WTC11 (cell line): ENCODE results near the gene SPOCK2. TPM values are rescaled to one million over a fixed set of nuclear protein-coding genes. Genes with fewer than 3 reads are reported as not detected.

Source experiments
- ATAC-seq: fragments of 200-7000 bp; cut with Tn5 transposase; 2 replicates; pipeline ENCODE4 v1.10.0; 2021; ENCODE audit warnings: mild to moderate bottlenecking, moderate library complexity
- CTCF ChIA-PET: fragments of 300-600 bp; sonication (Branson Sonifier 250); formaldehyde crosslinking; loops from one replicate; lab custom pipeline; 2021; ENCODE audit warnings: antibody characterized with exemption; lab: Charles Lee
- POLR2A ChIA-PET: fragments of 350-600 bp; sonication (Branson Sonifier 250); formaldehyde crosslinking; loops from one replicate; lab custom pipeline; 2021; ENCODE audit warnings: antibody characterized with exemption; lab: Charles Lee
- DNase-seq: peaks from one replicate; pipeline ENCODE4 v3.0.0; 2021; ENCODE audit warnings: low spot score
- H3K27ac Mint-ChIP-seq: 2 replicates; pipeline ENCODE4 v1.8.0; 2021; ENCODE audit warnings: mixed read lengths
- H3K27me3 Mint-ChIP-seq: 2 replicates; pipeline ENCODE4 v1.8.0; 2021; ENCODE audit warnings: low read depth, mild to moderate bottlenecking, moderate library complexity, mixed read lengths
- H3K36me3 Mint-ChIP-seq: 2 replicates; pipeline ENCODE4 v1.8.0; 2021; ENCODE audit warnings: mixed read lengths
- H3K4me1 Mint-ChIP-seq: 2 replicates; pipeline ENCODE4 v1.8.0; 2022; ENCODE audit warnings: mixed read lengths
- H3K4me3 Mint-ChIP-seq: 2 replicates; pipeline ENCODE4 v1.8.0; 2021; ENCODE audit warnings: mild to moderate bottlenecking, moderate library complexity, mixed read lengths
- H3K9me3 Mint-ChIP-seq: 2 replicates; pipeline ENCODE4 v1.8.0; 2021; ENCODE audit warnings: mixed read lengths
- ATF1 ChIP-seq: sonication (generic); formaldehyde crosslinking; IDR thresholded peaks from 2 replicates; pipeline ENCODE4 v1.8.1; 2023; ENCODE audit warnings: mild to moderate bottlenecking, moderate library complexity, missing genetic modification reagents
- CREB1 ChIP-seq: sonication (generic); formaldehyde crosslinking; IDR thresholded peaks from 2 replicates; pipeline ENCODE4 v1.8.0; 2023; ENCODE audit warnings: mild to moderate bottlenecking, missing genetic modification reagents
- E2F4 ChIP-seq: sonication (generic); formaldehyde crosslinking; IDR thresholded peaks from 2 replicates; pipeline ENCODE4 v1.8.1; 2022; ENCODE audit warnings: low read depth, mild to moderate bottlenecking, moderate library complexity, missing genetic modification reagents, borderline replicate concordance
- ELF4 ChIP-seq: sonication (generic); formaldehyde crosslinking; IDR thresholded peaks from 2 replicates; pipeline ENCODE4 v1.8.1; 2022; ENCODE audit warnings: low read depth, mild to moderate bottlenecking, moderate library complexity, missing genetic modification reagents
- ERG ChIP-seq: fragments of 250-450 bp; sonication (Bioruptor Pico); IDR thresholded peaks from 2 replicates; pipeline ENCODE4 v1.8.0; 2021; ENCODE audit warnings: mild to moderate bottlenecking
- ETV6 ChIP-seq: sonication (generic); formaldehyde crosslinking; IDR thresholded peaks from 2 replicates; pipeline ENCODE4 v1.8.1; 2022; ENCODE audit warnings: mild to moderate bottlenecking, missing genetic modification reagents
- FOXJ3 ChIP-seq: sonication (generic); formaldehyde crosslinking; IDR thresholded peaks from 2 replicates; pipeline ENCODE4 v1.9.0; 2021; ENCODE audit warnings: missing genetic modification reagents, mild to moderate bottlenecking, borderline replicate concordance
- NFE2L1 ChIP-seq: sonication (generic); formaldehyde crosslinking; IDR thresholded peaks from 2 replicates; pipeline ENCODE4 v1.8.1; 2023; ENCODE audit warnings: missing genetic modification reagents
- NFYB ChIP-seq: sonication (generic); formaldehyde crosslinking; conservative IDR thresholded peaks from 2 replicates; pipeline ENCODE4 v1.8.0; 2022; ENCODE audit warnings: low read depth, missing genetic modification reagents
- PRRX2 ChIP-seq: fragments of 250-450 bp; sonication (Bioruptor Pico); IDR thresholded peaks from 2 replicates; pipeline ENCODE4 v1.8.0; 2021; ENCODE audit warnings: mild to moderate bottlenecking
- RELA ChIP-seq: sonication (generic); formaldehyde crosslinking; IDR thresholded peaks from 2 replicates; pipeline ENCODE4 v1.8.1; 2022; ENCODE audit warnings: missing genetic modification reagents, mild to moderate bottlenecking, borderline replicate concordance
- RORB ChIP-seq: fragments of 250-450 bp; sonication (Bioruptor Pico); IDR thresholded peaks from 2 replicates; pipeline ENCODE4 v1.9.0; 2021; ENCODE audit warnings: mild to moderate bottlenecking
- SP1 ChIP-seq: sonication (generic); formaldehyde crosslinking; conservative IDR thresholded peaks from 2 replicates; pipeline ENCODE4 v1.8.1; 2022; ENCODE audit warnings: missing genetic modification reagents
- TEAD1 ChIP-seq: sonication (generic); formaldehyde crosslinking; IDR thresholded peaks from 2 replicates; pipeline ENCODE4 v1.8.0; 2022; ENCODE audit warnings: mild to moderate bottlenecking, missing genetic modification reagents
- ZNF232 ChIP-seq: sonication (generic); formaldehyde crosslinking; IDR thresholded peaks from 2 replicates; pipeline ENCODE4 v1.8.0; 2022; ENCODE audit warnings: mild to moderate bottlenecking, missing genetic modification reagents
- ZNF416 ChIP-seq: fragments of 250-450 bp; sonication (Bioruptor Pico); IDR thresholded peaks from 2 replicates; pipeline ENCODE4 v1.9.0; 2021; ENCODE audit warnings: mild to moderate bottlenecking, inconsistent platforms
- total RNA-seq: library from RNA; stranded (reverse); gene quantifications from 3 replicates; pipeline ENCODE4 v1.2.3, GENCODE V29; 2021
- TF ChIP-seq, protein P1 (sequence below): fragments of 250-450 bp; sonication (Bioruptor Pico); IDR thresholded peaks from 2 replicates; pipeline ENCODE4 v1.9.0; 2021; ENCODE audit warnings: mild to moderate bottlenecking
- TF ChIP-seq, protein P2 (sequence below): sonication (generic); formaldehyde crosslinking; IDR thresholded peaks from 2 replicates; pipeline ENCODE4 v1.8.1; 2023; ENCODE audit warnings: mild to moderate bottlenecking, missing genetic modification reagents, moderate library complexity
- TF ChIP-seq, protein P3 (sequence below): sonication (generic); formaldehyde crosslinking; conservative IDR thresholded peaks from 2 replicates; pipeline ENCODE4 v1.8.1; 2022; ENCODE audit warnings: mild to moderate bottlenecking, missing genetic modification reagents
- TF ChIP-seq, protein P4 (sequence below): fragments of 200-600 bp; IDR thresholded peaks from 2 replicates; pipeline ENCODE4 v1.8.0; 2022; ENCODE audit warnings: antibody characterized with exemption
- TF ChIP-seq, protein P5 (sequence below): sonication (generic); formaldehyde crosslinking; IDR thresholded peaks from 2 replicates; pipeline ENCODE4 v1.8.1; 2022; ENCODE audit warnings: mild to moderate bottlenecking, missing genetic modification reagents, moderate library complexity, borderline replicate concordance
- TF ChIP-seq, protein P6 (sequence below): sonication (generic); formaldehyde crosslinking; IDR thresholded peaks from 2 replicates; pipeline ENCODE4 v1.8.0; 2023; ENCODE audit warnings: mild to moderate bottlenecking, missing genetic modification reagents

The SPOCK2 gene
- total RNA-seq, 1 experiment from 2014 or later = 4.7 TPM

DNA sequence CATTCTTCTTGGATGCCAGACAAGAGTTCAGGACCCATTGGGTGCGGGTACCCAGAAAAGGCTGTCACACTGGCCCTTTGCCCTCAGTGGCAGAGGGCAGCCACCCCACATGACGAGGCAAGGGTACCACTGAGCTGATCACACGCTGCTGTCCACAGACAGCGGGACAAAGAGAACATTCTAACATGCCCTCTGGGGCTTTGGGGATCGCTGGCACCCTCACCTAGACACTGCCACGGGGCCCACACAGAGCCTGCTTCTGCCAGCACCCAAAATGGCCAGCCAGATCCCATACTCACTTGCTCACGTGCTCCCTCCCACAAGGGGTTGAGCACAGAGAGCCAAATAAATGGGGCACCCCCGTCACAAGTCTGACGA, 16.7 kb upstream of the SPOCK2 start (continued):
- TF ChIP-seq ELF4 (no peak), E2F4 (no peak), NFE2L1 (no peak), RELA (CRISPR knock-in tag) (no peak), ZNF232 (CRISPR knock-in tag) (no peak)
- TF ChIP-seq, protein P1, sequence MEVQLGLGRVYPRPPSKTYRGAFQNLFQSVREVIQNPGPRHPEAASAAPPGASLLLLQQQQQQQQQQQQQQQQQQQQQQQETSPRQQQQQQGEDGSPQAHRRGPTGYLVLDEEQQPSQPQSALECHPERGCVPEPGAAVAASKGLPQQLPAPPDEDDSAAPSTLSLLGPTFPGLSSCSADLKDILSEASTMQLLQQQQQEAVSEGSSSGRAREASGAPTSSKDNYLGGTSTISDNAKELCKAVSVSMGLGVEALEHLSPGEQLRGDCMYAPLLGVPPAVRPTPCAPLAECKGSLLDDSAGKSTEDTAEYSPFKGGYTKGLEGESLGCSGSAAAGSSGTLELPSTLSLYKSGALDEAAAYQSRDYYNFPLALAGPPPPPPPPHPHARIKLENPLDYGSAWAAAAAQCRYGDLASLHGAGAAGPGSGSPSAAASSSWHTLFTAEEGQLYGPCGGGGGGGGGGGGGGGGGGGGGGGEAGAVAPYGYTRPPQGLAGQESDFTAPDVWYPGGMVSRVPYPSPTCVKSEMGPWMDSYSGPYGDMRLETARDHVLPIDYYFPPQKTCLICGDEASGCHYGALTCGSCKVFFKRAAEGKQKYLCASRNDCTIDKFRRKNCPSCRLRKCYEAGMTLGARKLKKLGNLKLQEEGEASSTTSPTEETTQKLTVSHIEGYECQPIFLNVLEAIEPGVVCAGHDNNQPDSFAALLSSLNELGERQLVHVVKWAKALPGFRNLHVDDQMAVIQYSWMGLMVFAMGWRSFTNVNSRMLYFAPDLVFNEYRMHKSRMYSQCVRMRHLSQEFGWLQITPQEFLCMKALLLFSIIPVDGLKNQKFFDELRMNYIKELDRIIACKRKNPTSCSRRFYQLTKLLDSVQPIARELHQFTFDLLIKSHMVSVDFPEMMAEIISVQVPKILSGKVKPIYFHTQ (CRISPR knock-in tag) = no peak
- TF ChIP-seq, protein P2, sequence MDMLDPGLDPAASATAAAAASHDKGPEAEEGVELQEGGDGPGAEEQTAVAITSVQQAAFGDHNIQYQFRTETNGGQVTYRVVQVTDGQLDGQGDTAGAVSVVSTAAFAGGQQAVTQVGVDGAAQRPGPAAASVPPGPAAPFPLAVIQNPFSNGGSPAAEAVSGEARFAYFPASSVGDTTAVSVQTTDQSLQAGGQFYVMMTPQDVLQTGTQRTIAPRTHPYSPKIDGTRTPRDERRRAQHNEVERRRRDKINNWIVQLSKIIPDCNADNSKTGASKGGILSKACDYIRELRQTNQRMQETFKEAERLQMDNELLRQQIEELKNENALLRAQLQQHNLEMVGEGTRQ (CRISPR knock-in tag) = no peak

DNA sequence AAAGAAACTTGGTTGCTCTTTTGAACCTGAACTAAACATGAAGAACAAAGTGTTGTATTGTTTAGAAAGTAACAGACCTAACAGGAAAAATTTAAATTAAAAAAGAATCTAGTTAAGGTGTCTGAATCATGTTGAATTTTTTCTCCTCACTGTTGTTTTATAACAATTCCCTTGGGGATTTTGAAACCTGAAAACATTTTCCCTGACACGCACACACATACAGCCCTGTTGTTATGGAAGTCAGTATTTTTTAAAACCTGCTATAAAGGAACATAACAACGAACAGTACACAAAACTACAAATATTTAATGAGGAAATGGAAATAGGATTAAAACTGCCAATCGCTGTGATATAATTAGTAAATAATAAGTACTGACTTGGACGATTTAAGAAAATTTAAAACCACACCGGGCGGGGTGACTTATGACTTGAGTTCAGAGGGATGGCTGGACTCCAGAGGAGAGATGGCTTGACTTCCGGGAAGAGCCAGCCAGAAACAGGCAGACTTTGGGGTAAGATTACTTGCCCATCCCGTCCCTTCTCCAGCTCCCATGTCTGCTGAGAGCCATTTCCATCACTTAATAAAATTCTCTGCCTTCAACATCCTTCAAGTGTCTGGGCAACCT, 16.2 kb upstream of the SPOCK2 start:
- H3K4me3 Mint-ChIP-seq = no peak overlapping the region
- TF ChIP-seq, protein P3, sequence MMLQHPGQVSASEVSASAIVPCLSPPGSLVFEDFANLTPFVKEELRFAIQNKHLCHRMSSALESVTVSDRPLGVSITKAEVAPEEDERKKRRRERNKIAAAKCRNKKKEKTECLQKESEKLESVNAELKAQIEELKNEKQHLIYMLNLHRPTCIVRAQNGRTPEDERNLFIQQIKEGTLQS = no peak
- TF ChIP-seq, all 79 proteins: peak for 0
- H3K27ac Mint-ChIP-seq = no peak overlapping the region

GRCh38 chr10:72099600-72099921, 11.2 kb upstream of the SPOCK2 start:
- H3K36me3 Mint-ChIP-seq = peaks cover 13% of the 10 kb centered on the region
- DNase-seq = no peak
- H3K9me3 Mint-ChIP-seq = no peaks in the 10 kb centered on the region
- no peak overlapping the region for H3K27ac Mint-ChIP-seq
- TF ChIP-seq, protein P4, sequence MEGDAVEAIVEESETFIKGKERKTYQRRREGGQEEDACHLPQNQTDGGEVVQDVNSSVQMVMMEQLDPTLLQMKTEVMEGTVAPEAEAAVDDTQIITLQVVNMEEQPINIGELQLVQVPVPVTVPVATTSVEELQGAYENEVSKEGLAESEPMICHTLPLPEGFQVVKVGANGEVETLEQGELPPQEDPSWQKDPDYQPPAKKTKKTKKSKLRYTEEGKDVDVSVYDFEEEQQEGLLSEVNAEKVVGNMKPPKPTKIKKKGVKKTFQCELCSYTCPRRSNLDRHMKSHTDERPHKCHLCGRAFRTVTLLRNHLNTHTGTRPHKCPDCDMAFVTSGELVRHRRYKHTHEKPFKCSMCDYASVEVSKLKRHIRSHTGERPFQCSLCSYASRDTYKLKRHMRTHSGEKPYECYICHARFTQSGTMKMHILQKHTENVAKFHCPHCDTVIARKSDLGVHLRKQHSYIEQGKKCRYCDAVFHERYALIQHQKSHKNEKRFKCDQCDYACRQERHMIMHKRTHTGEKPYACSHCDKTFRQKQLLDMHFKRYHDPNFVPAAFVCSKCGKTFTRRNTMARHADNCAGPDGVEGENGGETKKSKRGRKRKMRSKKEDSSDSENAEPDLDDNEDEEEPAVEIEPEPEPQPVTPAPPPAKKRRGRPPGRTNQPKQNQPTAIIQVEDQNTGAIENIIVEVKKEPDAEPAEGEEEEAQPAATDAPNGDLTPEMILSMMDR = no peak
- TF ChIP-seq NFE2L1 (no peak), ERG (CRISPR knock-in tag) (no peak), RORB (CRISPR knock-in tag) (no peak), ETV6 (no peak), FOXJ3 (no peak), TEAD1 (CRISPR knock-in tag) (no peak), SP1 (CRISPR knock-in tag) (no peak), NFYB (no peak), ZNF416 (no peak), CREB1 (CRISPR knock-in tag) (no peak), ZNF232 (CRISPR knock-in tag) (no peak), ATF1 (CRISPR knock-in tag) (no peak), PRRX2 (no peak)
- TF ChIP-seq, protein P5, sequence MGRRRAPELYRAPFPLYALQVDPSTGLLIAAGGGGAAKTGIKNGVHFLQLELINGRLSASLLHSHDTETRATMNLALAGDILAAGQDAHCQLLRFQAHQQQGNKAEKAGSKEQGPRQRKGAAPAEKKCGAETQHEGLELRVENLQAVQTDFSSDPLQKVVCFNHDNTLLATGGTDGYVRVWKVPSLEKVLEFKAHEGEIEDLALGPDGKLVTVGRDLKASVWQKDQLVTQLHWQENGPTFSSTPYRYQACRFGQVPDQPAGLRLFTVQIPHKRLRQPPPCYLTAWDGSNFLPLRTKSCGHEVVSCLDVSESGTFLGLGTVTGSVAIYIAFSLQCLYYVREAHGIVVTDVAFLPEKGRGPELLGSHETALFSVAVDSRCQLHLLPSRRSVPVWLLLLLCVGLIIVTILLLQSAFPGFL (CRISPR knock-in tag) = no peak
- TF ChIP-seq, protein P6, sequence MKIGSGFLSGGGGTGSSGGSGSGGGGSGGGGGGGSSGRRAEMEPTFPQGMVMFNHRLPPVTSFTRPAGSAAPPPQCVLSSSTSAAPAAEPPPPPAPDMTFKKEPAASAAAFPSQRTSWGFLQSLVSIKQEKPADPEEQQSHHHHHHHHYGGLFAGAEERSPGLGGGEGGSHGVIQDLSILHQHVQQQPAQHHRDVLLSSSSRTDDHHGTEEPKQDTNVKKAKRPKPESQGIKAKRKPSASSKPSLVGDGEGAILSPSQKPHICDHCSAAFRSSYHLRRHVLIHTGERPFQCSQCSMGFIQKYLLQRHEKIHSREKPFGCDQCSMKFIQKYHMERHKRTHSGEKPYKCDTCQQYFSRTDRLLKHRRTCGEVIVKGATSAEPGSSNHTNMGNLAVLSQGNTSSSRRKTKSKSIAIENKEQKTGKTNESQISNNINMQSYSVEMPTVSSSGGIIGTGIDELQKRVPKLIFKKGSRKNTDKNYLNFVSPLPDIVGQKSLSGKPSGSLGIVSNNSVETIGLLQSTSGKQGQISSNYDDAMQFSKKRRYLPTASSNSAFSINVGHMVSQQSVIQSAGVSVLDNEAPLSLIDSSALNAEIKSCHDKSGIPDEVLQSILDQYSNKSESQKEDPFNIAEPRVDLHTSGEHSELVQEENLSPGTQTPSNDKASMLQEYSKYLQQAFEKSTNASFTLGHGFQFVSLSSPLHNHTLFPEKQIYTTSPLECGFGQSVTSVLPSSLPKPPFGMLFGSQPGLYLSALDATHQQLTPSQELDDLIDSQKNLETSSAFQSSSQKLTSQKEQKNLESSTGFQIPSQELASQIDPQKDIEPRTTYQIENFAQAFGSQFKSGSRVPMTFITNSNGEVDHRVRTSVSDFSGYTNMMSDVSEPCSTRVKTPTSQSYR = no peak
- H3K4me3 Mint-ChIP-seq = no peak overlapping the region
- no peaks in the 10 kb centered on the region for H3K27me3 Mint-ChIP-seq
- H3K4me1 Mint-ChIP-seq = no peaks in the 10 kb centered on the region
- ATAC-seq = no peak
- ChIA-PET POLR2A (no interaction called here), CTCF (interaction anchor here (1.4 kb wide), 1 partner anchor 30 kb away, joined by 3 read pairs; no protein-coding TSS in a partner anchor)

More for the DNA sequence above, 16.2 kb upstream of the SPOCK2 start:
- DNase-seq (no peak), ATAC-seq (no peak)
- H3K9me3 Mint-ChIP-seq = no peaks in the 10 kb centered on the region
- no peaks in the 10 kb centered on the region for H3K27me3 Mint-ChIP-seq
- H3K4me1 Mint-ChIP-seq = no peaks in the 10 kb centered on the region
- CTCF ChIA-PET = no interaction called here
- POLR2A ChIA-PET = no interaction called here
- H3K36me3 Mint-ChIP-seq = peaks cover 10% of the 10 kb centered on the region
